HFF-Myc (cell line): ENCODE measurements around the gene KRTAP16-1.
"Not testable (repeated sequence)": the region's sequence is repeated elsewhere in the genome, so short reads cannot be mapped to it uniquely, and the experiment has no call there.

Source experiments
- DNase-seq: peaks from one replicate; pipeline ENCODE4 v3.0.0-alpha.2; 2011; ENCODE audit warnings: low read depth; ENCODE audit errors: extremely low read depth
- H3K4me3 ChIP-seq: replicated peaks from 2 replicates; pipeline ENCODE4 v1.5.1; 2011; ENCODE audit warnings: low read depth, mild to moderate bottlenecking, control low read depth, low read length
- TF ChIP-seq, protein P1 (sequence below): IDR thresholded peaks from 2 replicates; pipeline ENCODE4 v1.5.1; 2012; ENCODE audit warnings: mild to moderate bottlenecking, low read depth, low read length, control low read depth; ENCODE audit errors: missing control alignments

The KRTAP16-1 gene

DNA sequence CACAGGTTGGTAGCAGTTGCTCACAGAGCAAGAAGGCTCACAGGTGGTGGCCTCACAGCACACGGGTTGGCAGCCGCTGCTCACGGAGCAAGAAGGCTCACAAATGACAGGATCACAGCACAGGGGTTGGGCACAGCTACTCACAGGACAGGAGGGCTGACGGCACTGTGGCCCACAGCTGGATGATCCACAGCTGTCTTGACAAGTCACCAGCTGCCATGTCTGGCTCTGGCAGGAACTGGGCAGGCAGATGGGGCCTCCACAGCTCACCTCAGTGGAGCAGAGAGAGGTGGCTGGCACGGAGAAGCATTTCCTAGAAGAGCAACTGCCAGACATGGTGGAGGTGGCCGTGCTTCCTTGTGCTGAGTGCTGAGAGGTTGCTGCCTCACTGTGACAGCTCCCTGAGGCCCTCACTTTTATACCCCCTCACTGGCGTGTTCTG, at the start of gene KRTAP16-1:
Gene KRTAP16-1 (minus strand): TSS at position 392 of the 442 bp plus-strand sequence. CDS start 56 bp downstream, at position 336.
- no peak within 1 kb of the TSS for H3K4me3 ChIP-seq
- no peak for DNase-seq
- TF ChIP-seq, protein P1, sequence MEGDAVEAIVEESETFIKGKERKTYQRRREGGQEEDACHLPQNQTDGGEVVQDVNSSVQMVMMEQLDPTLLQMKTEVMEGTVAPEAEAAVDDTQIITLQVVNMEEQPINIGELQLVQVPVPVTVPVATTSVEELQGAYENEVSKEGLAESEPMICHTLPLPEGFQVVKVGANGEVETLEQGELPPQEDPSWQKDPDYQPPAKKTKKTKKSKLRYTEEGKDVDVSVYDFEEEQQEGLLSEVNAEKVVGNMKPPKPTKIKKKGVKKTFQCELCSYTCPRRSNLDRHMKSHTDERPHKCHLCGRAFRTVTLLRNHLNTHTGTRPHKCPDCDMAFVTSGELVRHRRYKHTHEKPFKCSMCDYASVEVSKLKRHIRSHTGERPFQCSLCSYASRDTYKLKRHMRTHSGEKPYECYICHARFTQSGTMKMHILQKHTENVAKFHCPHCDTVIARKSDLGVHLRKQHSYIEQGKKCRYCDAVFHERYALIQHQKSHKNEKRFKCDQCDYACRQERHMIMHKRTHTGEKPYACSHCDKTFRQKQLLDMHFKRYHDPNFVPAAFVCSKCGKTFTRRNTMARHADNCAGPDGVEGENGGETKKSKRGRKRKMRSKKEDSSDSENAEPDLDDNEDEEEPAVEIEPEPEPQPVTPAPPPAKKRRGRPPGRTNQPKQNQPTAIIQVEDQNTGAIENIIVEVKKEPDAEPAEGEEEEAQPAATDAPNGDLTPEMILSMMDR: no peak

GRCh38 chr17:41354536-41354935, 45.4 kb upstream of the KRTAP16-1 start:
- H3K4me3 ChIP-seq: no peak overlapping the region
- DNase-seq: no peak
- TF ChIP-seq, protein P1: no peak

GRCh38 chr17:41352597-41353366, 43.7 kb upstream of the KRTAP16-1 start:
- H3K4me3 ChIP-seq: no peak overlapping the region
- TF ChIP-seq, protein P1: no peak

DNA sequence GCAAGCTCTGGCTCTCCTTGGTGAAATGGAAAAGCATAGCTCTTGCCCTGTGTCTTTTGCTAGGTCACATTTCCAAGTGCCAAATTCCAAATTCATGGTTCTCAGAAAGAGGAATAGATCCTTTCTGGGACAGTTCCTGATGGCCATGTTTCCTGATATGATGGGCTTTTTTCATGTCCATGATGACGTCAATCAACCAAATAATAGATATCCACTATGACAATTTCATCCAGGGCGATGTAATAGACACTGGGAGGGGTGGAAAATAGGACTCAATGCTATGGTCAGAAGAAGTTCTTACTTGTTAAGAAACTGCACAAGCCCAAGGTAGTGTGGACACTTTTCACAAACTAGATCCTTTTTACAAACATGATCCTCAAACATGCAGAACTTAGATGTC, 42.1 kb upstream of the KRTAP16-1 start:
- H3K4me3 ChIP-seq: no peak overlapping the region
- TF ChIP-seq, protein P1: no peak

More at GRCh38 chr17:41352597-41353366, 43.7 kb upstream of the KRTAP16-1 start:
- no peak for DNase-seq

GRCh38 chr17:41350381-41350878, 41.3 kb upstream of the KRTAP16-1 start, which contains the start of gene KRT33A:
KRT33A (minus strand) TSS chr17:41350828; CDS start chr17:41350767, 61 bp downstream.
- DNase-seq, H3K4me3 ChIP-seq: not testable (repeated sequence)

More for the DNA sequence above, 42.1 kb upstream of the KRTAP16-1 start:
- DNase-seq: no peak

GRCh38 chr17:41347869-41348760, 39.0 kb upstream of the KRTAP16-1 start:
- TF ChIP-seq, protein P1: no peak
- no peak for DNase-seq
- H3K4me3 ChIP-seq: no peak overlapping the region

- not testable (repeated sequence) for DNase-seq, H3K4me3 ChIP-seq
Observed at GRCh38 chr17:41346421-41346820, 37.3 kb upstream of the KRTAP16-1 start.
